GM19455 (cell line): ENCODE data around the gene SMAD6.
"Not testable (repeated sequence)": the region's sequence is repeated elsewhere in the genome, so short reads cannot be mapped to it uniquely, and the experiment has no call there.

Source experiments
- ATAC-seq: cut with Tn5 transposase; IDR thresholded peaks from one replicate; pipeline ENCODE4 v1.9.1; 2021; ENCODE audit not compliant: unreplicated experiment

Gene SMAD6

DNA sequence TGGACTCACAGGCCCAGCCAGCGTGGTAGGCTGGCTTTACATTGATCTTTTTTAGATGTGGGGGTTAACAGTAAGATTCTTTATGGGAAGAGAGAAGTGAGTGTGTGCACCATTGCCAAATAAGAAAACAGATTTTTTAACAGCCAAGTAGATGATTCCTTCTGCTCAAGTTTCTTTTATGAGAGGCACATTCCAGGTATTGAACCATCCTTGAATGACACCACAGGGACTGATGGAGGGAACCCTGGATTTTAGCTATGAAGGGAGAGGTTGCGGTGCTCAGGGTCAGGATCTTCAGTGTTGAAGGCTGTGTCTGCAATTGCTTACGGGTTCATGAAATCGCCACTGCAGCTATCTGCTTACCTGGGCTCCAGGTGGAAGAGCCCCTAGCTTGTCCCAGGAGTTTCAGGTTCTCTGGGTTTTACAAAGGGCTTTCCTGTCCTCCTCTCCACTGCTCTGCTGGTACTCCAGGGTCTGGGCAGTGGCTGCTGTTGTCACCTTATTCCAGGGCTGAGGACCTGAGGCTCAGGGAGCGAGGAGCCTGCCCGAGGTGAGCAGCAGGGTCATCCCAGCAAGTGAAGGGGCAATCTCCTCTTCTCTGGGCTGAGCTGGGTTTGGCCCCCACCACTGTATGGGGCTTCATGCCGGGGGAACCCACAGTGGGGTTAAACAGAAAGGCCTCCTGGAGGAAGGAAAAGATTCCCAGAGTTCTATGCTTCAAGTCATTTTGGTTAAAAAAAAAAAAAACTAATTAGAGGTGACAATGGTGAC, 53.4 kb downstream of the SMAD6 start:
- ATAC-seq: no peak

DNA sequence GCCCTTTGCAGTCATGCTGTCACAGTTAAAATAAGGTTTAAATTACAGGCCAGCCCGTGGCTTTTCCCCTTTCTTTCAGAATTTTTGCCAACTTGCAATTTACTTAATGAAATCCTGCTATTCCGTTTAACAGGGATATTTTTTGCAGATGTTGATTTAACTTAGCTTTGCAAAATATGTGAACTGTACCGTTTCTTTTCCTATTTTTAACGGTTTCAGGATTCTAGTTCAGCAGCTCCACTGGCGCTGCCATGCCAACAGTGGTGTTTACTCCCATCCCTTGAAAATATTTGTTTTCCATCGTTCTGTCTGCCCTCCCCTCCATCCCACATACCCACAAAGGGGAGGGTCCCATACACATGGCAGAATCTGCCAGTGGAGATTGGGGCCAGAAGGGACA, 54.3 kb downstream of the SMAD6 start:
- ATAC-seq: no peak

GRCh38 chr15:66757030-66757429, 55.0 kb downstream of the SMAD6 start:
- ATAC-seq: no peak

DNA sequence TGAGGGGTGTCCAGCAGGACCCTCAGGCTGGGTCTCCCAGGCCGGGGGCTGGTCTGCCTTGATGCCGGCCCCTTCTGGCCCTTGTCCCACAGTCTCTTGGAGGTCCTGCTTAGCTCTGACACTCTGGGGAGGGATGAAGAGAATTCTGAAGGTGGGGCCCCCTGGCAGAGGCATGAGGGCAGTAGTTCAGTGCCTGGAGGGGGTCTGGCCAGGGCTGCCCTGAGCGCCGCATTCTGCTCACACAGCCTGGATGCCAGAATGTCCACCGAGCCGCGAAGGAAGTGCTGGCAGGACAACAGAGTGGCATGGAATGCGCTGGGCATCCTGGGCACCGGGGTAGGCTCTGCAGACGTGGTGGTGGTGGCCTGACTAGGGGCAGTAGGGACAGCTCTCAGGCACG, 55.5 kb downstream of the SMAD6 start:
- no peak for ATAC-seq

DNA sequence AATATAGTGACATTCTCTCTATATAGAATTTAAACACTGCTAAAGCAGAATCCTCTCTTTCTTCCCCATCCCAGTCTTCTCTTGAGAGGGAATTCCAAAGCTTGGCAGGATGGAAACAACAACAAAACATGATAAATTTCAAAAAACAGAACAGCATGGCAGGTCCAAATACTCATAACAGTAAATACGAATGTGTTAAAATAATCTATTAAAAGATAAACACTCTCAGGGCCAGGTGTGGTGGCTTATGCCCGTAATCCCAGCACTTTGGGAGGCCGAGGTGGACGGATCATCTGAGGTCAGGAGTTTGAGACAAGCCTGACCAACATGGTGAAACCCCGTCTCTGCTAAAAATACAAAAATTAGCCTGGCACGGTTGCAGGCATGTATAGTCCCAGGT, 56.2 kb downstream of the SMAD6 start:
- ATAC-seq: not testable (repeated sequence)

GRCh38 chr15:66758844-66759243, 56.8 kb downstream of the SMAD6 start:
- ATAC-seq: no peak

GRCh38 chr15:66760097-66760967, 58.3 kb downstream of the SMAD6 start:
- ATAC-seq: no peak

- no peak for ATAC-seq
Observed at GRCh38 chr15:66760968-66761725, 59.1 kb downstream of the SMAD6 start.

DNA sequence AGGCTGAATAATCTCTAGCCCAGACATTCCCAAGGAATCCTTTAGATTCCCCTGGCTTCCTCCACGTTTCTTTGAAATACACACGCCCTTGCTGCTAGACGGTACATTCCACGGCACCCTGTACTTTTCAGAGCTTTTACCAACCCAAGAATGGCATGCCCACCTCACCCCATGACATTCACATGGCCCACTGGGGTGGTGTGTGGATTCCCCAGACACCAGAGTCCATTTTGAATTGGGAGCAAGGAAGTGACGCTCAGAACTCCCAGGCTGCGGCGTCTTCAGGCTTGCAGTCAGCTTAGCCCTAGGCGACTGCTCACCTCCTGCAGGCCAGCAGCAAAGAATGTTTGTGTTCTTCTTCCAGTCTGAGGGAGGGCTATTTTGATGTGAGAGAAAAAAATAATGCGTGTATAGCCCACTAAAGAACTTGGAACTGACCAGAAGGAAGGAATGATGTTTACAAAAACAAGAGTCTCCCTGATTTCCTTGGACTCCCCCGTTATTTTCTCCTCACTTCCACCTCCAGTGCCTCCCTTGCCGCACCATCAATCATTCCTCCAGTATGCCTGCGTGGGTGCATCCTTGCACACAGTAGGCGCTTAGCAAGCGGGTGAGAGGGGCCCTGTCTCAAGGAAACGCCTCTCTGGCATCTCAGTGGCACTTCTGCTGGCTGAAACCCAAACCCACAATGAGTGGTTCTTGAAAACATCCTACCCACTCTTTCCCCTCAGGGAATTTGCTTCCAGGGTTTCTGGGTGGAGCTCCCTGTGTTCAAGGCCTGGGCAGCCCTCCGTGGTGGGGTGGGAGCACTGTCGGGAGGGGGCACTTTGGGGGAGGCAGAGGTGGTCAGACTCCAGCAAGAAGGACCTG, 59.9 kb downstream of the SMAD6 start:
- ATAC-seq: no peak

DNA sequence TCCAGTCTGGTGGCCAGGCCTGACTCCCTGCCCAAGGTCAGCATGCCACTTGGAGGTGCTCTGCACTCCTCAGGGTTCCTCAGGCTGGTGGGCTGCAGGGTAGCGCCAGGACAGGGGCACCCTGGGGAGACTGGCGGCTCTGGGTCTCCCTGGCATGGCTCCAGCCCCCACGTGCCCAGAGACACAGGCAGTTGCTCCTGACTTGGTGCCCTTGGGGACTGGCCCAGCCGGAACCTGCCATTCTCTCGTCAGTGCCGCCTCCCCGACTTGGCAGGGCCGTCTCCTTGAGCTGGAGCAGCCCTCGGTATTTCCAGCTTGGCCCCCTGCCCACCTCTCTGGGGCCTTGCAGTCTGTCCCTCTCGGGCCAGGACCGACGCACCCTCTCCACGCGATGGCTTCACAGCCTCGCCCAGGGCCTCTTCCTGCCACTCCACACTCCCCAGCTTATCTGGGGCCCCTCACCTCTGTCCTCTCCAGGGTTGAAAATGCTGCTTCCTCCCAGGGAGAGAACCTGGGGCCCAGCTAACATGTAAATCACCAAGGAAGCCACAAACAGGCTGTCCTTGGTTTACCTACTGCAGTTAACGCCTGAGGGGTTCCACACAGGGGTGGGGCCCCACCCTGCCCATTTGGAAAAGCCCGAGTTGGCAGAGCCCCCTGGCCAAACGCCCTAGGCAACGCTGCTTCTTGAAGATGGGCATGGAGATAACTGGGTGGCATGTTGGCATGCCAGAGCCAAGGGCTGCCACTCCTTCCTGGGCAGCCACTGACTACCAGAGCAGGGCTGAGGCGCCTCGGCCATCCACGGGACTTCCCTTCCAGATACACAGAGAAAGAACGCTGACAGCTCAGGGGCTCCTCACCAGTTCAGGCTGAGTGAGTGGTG, 61.4 kb downstream of the SMAD6 start:
- ATAC-seq: no peak

GRCh38 chr15:66764072-66764786, 62.2 kb downstream of the SMAD6 start:
- no peak for ATAC-seq

DNA sequence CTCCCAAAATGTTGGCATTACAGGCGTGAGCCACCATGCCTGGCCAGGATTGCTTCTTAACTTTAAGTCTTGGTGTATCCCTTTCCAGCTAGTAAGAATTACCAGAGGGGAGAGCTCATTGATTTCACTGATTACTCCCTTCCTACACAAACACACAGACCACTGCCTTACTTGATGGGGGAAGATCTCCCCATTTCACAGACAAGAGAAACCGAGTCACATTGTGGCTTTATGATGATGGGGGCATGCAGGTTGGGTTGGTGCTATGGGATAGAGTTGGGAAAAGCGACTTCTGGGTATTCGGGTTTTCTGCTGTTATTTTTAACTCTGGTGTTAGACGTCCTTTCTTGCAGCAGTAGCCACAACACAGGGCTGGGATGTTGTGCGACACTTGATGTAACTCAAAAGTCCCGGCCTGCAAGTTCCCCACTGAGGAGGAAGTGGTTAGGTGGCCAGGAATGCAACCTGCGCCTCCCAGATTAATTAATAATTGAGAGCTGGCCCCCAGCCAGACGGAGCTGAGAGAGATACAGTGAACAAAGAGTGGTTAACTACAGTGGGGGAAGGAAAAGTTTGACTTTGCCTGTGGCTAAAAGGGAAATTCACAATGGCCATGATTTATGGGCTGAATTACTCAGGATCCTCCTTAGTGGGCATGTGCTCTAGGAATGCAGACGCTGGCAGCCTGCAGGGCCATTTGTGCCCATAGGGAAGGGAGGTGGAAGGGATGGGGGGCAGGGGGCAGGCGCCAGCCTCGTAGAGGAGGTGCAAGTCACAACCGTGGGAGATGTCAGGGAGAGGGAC, 63.6 kb downstream of the SMAD6 start:
- no peak for ATAC-seq

DNA sequence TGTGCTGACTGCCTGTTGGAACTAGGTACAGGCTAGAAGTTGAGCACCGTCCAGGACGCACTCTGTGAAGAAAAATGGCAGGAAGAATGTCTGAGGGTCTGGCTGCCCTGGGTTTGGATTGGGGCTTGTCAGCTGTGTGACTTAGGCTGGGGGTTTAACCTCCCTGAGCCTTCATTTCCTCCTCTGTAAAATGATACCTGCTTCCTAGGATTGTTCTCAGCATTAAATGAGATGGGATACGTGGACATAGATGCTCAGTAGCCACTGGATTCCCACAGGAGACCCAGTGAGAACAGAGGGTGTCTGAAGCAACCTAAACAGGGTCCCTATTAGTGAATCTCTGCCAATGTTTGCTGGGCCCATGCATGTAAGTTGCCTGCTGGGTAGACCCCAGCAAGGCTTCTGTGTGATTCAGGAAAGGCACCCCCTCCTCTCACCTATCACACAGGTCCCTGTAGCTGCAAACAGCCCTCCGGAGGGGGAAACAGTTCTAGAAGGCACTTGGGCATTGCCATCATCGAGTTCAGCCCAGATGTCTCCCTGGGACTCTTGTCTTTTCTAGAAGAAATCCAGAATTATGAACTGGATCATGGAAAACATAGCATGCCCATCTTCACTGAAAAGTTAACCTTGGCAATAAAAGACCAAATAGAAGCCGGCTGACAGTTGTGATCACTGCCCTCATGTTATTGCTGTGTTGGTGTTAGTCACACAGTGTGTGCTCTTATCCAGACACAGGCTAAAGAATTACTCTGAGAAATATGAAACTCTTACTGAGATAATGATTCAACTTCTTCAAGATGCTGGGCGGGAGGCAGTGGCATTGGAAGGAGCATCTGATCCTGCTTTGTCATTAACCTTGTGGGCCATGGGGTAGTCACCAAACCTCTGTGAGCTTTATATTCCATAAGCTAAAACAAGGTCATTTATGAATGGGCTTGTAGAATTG, 64.5 kb downstream of the SMAD6 start:
- ATAC-seq: no peak

- ATAC-seq: no peak
Observed at GRCh38 chr15:66767240-66767659, 65.2 kb downstream of the SMAD6 start.

GRCh38 chr15:66768987-66769386, 67.0 kb downstream of the SMAD6 start:
- no peak for ATAC-seq

DNA sequence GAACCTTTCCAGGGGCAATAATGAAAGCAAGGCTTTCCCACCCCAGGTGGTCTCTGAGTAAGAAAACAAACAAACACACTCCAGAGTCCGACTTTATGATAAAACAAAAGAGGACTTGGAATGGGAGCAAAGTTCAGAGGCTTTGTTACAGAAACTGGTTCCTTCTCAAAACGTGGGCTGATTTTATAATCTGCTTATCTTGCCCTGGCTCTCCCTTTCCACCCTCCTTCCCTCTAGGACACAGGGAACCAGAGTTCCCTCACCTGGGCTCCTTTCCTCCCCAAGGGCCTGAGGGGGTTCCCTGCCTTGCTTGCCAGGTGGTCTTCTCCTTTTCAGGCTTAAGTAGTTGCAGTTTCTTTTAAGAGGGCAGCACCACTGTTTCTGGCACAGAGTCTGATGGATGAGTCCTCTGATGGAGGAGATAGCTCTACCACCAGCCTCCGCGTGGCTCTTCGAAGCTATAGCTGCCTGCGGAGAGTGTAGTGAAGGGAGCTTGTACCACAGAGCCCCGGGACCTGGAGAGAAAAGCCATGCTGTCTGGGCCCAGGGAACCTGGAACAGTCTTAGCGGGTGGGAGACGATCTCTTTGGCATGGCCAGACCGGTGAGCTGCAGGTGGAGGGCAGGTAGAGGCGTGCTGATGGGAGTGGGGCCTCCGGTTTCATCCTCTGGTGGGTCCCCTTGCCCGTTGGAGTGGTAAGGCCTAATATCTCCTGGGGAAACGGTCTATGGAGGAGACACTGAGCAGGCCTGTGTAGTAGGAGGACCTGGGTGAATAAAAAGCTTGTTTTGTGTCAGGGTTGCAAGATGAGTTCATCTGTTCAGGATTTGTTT, 68.7 kb downstream of the SMAD6 start:
- ATAC-seq: no peak
